ENCODE results near the gene CNTD1. TPM values are rescaled to one million over a fixed set of nuclear protein-coding genes. Genes with fewer than 3 reads are reported as not detected.

The CNTD1 gene
- total RNA-seq, 2 donors from 2014 or later, result 0.61 TPM; not detected in 1

GRCh38 chr17:42806249-42806648, 7.6 kb downstream of the CNTD1 start:
- Histone ChIP-seq H3K27me3 (no peaks in the 10 kb centered on the region), H3K9ac (ENCODE audit: low read depth in 2 of 2, low read length in 2 of 2) (peak overlapping the region in 1 of 2 donors; percentile 49), H3K9me3 (no peaks in the 10 kb centered on the region), H3K27ac (peak overlapping the region; percentile 68), H3K4me1 (peaks cover 5% of the 10 kb centered on the region), H3K36me3 (peaks cover 5% of the 10 kb centered on the region), H3K4me3 (no peak overlapping the region)
- DNase-seq, result no peak
- intact Hi-C loops (cut with DNase I), result no loop called here
- TF ChIP-seq CTCF (IDR thresholded peaks at IDR 0.05), result no peak

GRCh38 chr17:42809250-42809649, 10.6 kb downstream of the CNTD1 start:
- Histone ChIP-seq H3K4me3 (no peak overlapping the region), H3K4me1 (no peaks in the 10 kb centered on the region), H3K36me3 (peaks cover 10% of the 10 kb centered on the region), H3K9ac (ENCODE audit: low read depth in 2 of 2, low read length in 2 of 2) (no peak overlapping the region), H3K27ac (no peak overlapping the region), H3K9me3 (no peaks in the 10 kb centered on the region), H3K27me3 (no peaks in the 10 kb centered on the region)
- TF ChIP-seq CTCF (IDR thresholded peaks at IDR 0.05), result no peak
- intact Hi-C loops (cut with DNase I), result no loop called here
- no peak for DNase-seq

DNA sequence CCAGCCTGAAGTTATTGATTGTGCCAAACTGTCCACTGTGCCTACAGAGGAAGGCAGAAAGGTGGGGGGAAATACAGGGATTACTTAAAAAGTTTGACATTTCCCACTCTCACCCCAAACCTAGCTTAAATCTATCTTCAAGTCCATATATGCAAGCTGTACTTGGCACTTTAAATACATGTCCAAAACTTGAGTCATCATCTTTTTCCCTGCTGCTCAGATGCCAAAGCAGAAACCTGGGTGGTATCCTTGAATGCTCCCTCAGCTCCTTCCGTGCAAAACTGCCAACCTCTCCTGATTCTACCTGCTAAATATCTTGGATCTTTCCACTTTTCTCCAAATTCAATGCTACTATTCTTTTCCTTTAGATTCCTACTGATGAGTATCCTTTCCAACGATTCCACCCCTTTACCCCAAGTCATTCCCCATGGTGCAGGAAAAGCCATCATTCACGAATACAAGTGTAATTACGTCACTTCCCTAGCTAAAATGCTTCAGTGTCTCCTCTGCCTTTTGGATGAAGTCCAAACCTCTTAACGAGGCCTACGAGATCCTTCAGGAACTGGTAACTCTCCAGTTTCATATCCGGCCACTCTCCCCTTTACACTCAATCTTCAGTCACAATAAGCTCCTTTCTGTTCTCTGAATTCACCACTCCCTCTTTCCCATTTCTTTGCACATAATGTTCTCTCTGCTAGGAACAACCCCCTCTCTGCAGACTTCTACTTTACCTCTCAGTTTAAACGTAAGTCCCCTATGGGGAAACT, 16.2 kb downstream of the CNTD1 start:
- no peak for TF ChIP-seq CTCF (IDR thresholded peaks at IDR 0.05)
- H3K4me3 ChIP-seq, result no peak overlapping the region
- intact Hi-C loops (cut with DNase I), result no loop called here
- no peak overlapping the region for H3K27ac ChIP-seq
- H3K36me3 ChIP-seq, result peaks cover 20% of the 10 kb centered on the region
- H3K27me3 ChIP-seq, result no peaks in the 10 kb centered on the region
- DNase-seq, result no peak
- H3K4me1 ChIP-seq, result no peaks in the 10 kb centered on the region
- no peaks in the 10 kb centered on the region for H3K9me3 ChIP-seq
- H3K9ac ChIP-seq (ENCODE audit: low read depth in 2 of 2, low read length in 2 of 2), result no peak overlapping the region

- H3K4me1 ChIP-seq, result peaks cover 5% of the 10 kb centered on the region
- peaks cover 10% of the 10 kb centered on the region for H3K36me3 ChIP-seq
- H3K4me3 ChIP-seq, result no peak overlapping the region
- TF ChIP-seq CTCF (IDR thresholded peaks at IDR 0.05), result no peak
- H3K9me3 ChIP-seq, result no peaks in the 10 kb centered on the region
- no peak overlapping the region for H3K27ac ChIP-seq
- no peaks in the 10 kb centered on the region for H3K27me3 ChIP-seq
- intact Hi-C loops (cut with DNase I), result no loop called here
- DNase-seq, result no peak
- H3K9ac ChIP-seq (ENCODE audit: low read depth in 2 of 2, low read length in 2 of 2), result no peak overlapping the region
Measured at GRCh38 chr17:42817866-42818265, 19.2 kb downstream of the CNTD1 start.

DNA sequence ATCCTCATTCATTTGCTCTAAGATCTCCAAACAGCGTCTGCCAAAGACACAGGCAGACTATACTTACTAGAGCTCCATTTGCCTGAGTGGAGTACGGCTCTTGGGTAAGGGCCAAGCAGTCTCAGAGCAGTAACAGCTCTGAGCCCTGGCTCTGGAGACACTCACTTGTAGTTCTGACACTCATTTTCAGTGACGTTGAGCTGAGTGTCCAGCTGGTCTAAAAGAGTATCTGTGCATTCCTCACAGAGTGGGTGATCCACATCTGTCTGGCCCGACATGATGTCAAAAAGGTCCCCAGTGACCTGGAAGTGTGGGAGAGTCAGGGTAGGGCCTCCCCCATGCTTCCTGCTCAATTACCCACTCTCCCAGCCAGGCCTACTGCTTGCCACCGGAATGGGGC, 19.7 kb downstream of the CNTD1 start:
- intact Hi-C loops (cut with DNase I), result no loop called here
- Histone ChIP-seq H3K9me3 (no peaks in the 10 kb centered on the region), H3K36me3 (peaks cover 10% of the 10 kb centered on the region), H3K4me3 (no peak overlapping the region), H3K27ac (no peak overlapping the region), H3K9ac (ENCODE audit: low read depth in 2 of 2, low read length in 2 of 2) (no peak overlapping the region), H3K4me1 (peaks cover 10% of the 10 kb centered on the region), H3K27me3 (no peaks in the 10 kb centered on the region)
- no peak for TF ChIP-seq CTCF (IDR thresholded peaks at IDR 0.05)
- DNase-seq, result no peak
